HEK293T (cell line): ENCODE measurements around the gene C2.

Experiments used
- CTCF ChIA-PET: fragments of 350-600 bp; formaldehyde crosslinking; extraction: SDS; loops from one replicate; lab custom pipeline; 2021; ENCODE audit warnings: antibody characterized with exemption, inconsistent platforms; lab: Yijun Ruan, JAX
- POLR2A ChIA-PET: fragments of 350-600 bp; formaldehyde crosslinking; extraction: SDS; loops from one replicate; lab custom pipeline; 2020; ENCODE audit warnings: antibody characterized with exemption, inconsistent platforms; lab: Yijun Ruan, JAX
- DNase-seq: peaks from one replicate; pipeline ENCODE4 v3.0.0; 2012; ENCODE audit warnings: mixed read lengths; ENCODE audit errors: extremely low spot score
- ARNT ChIP-seq: fragments of 450-650 bp; IDR thresholded peaks from 2 replicates; pipeline ENCODE4 v1.6.1; 2017; ENCODE audit warnings: mild to moderate bottlenecking
- BHLHE40 ChIP-seq: fragments of 450-650 bp; IDR thresholded peaks from 2 replicates; pipeline ENCODE4 v1.6.1; 2016; ENCODE audit warnings: mild to moderate bottlenecking, moderate library complexity, borderline replicate concordance
- CTBP1 ChIP-seq: fragments of 450-650 bp; IDR thresholded peaks from 2 replicates; pipeline ENCODE4 v1.6.1; 2016; ENCODE audit warnings: borderline replicate concordance
- ELF4 ChIP-seq: fragments of 450-650 bp; IDR thresholded peaks from 2 replicates; pipeline ENCODE4 v1.6.1; 2017; ENCODE audit warnings: antibody characterized with exemption
- FOXA1 ChIP-seq: fragments of 450-650 bp; IDR thresholded peaks from 2 replicates; pipeline ENCODE4 v1.6.1; 2016; ENCODE audit warnings: mild to moderate bottlenecking
- FOXK2 ChIP-seq: fragments of 450-650 bp; IDR thresholded peaks from 2 replicates; pipeline ENCODE4 v1.6.1; 2016; ENCODE audit warnings: mild to moderate bottlenecking
- FOXM1 ChIP-seq: fragments of 450-650 bp; IDR thresholded peaks from 2 replicates; pipeline ENCODE4 v1.6.1; 2017; ENCODE audit warnings: mild to moderate bottlenecking, borderline replicate concordance
- HDGF ChIP-seq: fragments of 450-650 bp; IDR thresholded peaks from 2 replicates; pipeline ENCODE4 v1.6.1; 2017; ENCODE audit warnings: antibody characterized with exemption, borderline replicate concordance
- L3MBTL2 ChIP-seq: fragments of 450-650 bp; conservative IDR thresholded peaks from 2 replicates; pipeline ENCODE4 v1.6.1; 2016; ENCODE audit warnings: mild to moderate bottlenecking
- LEF1 ChIP-seq: fragments of 450-650 bp; IDR thresholded peaks from 2 replicates; pipeline ENCODE4 v1.6.1; 2017; ENCODE audit warnings: mild to moderate bottlenecking, borderline replicate concordance
- NFRKB ChIP-seq: fragments of 450-650 bp; IDR thresholded peaks from 2 replicates; pipeline ENCODE4 v1.6.1; 2016; ENCODE audit warnings: mild to moderate bottlenecking, moderate library complexity
- PKNOX1 ChIP-seq: fragments of 450-650 bp; IDR thresholded peaks from 2 replicates; pipeline ENCODE4 v1.6.1; 2016
- SP1 ChIP-seq: fragments of 450-650 bp; IDR thresholded peaks from 2 replicates; pipeline ENCODE4 v1.6.1; 2017
- SUZ12 ChIP-seq: fragments of 450-650 bp; IDR thresholded peaks from 2 replicates; pipeline ENCODE4 v1.6.1; 2016; ENCODE audit warnings: mild to moderate bottlenecking
- TARDBP ChIP-seq: fragments of 450-650 bp; IDR thresholded peaks from 2 replicates; pipeline ENCODE4 v1.6.1; 2016
- ZNF384 ChIP-seq: fragments of 450-650 bp; IDR thresholded peaks from 2 replicates; pipeline ENCODE4 v1.6.1; 2016

C2 gene

GRCh38 chr6:31947864-31948263 is 20.3 kb downstream of the C2 start:
- CTCF ChIA-PET: interaction anchor here (0.6 kb wide), 1 partner anchor 11 kb away, joined by 3 read pairs; no protein-coding TSS in a partner anchor

GRCh38 chr6:31948306-31948705 is 20.8 kb downstream of the C2 start:
- DNase-seq: no peak
- no peak for TF ChIP-seq TARDBP
- TF ChIP-seq CTBP1: no peak
- TF ChIP-seq NFRKB: no peak
- no peak for TF ChIP-seq PKNOX1
- no peak for TF ChIP-seq ARNT
- no peak for TF ChIP-seq FOXM1
- no peak for TF ChIP-seq L3MBTL2
- no peak for TF ChIP-seq FOXK2
- TF ChIP-seq LEF1: no peak
- ChIA-PET POLR2A (interaction anchor here (1.1 to 3.2 kb wide), 2 partner anchors 8 to 10 kb away, joined by 3 to 11 read pairs; no protein-coding TSS in a partner anchor), CTCF (interaction anchor here (0.6 kb wide), 1 partner anchor 11 kb away, joined by 3 read pairs; no protein-coding TSS in a partner anchor)

More at GRCh38 chr6:31947864-31948263, 20.3 kb downstream of the C2 start:
- TF ChIP-seq ARNT (no peak), NFRKB (no peak), FOXK2 (no peak), ZNF384 (no peak), LEF1 (no peak), CTBP1 (no peak), FOXM1 (no peak), FOXA1 (no peak), HDGF (no peak), TARDBP (no peak), BHLHE40 (no peak), L3MBTL2 (no peak), PKNOX1 (no peak), ELF4 (no peak), SUZ12 (no peak), SP1 (no peak)
- POLR2A ChIA-PET: interaction anchor here (3.2 kb wide), 1 partner anchor 8 kb away, joined by 11 read pairs; no protein-coding TSS in a partner anchor
- DNase-seq: no peak

GRCh38 chr6:31948753-31949413 is 21.4 kb downstream of the C2 start:
- ChIA-PET POLR2A (interaction anchor here (0.8 to 3.2 kb wide), 4 partner anchors 9 to 402 kb away, joined by 3 to 11 read pairs (median 3); partner anchors contain the start of gene NFKBIL1), CTCF (no interaction called here)
- TF ChIP-seq ELF4 (no peak), FOXM1 (no peak), LEF1 (no peak), PKNOX1 (no peak), FOXK2 (no peak), SUZ12 (no peak), ZNF384 (no peak), BHLHE40 (no peak), ARNT (no peak), L3MBTL2 (no peak), NFRKB (no peak), SP1 (no peak), FOXA1 (no peak)
- no peak for DNase-seq

GRCh38 chr6:31949926-31950548 is 22.5 kb downstream of the C2 start:
- ChIA-PET CTCF (no interaction called here), POLR2A (interaction anchor here (0.8 to 3.2 kb wide), 5 partner anchors 9 to 403 kb away, joined by 3 to 16 read pairs (median 3); partner anchors contain the start of genes NELFE, NFKBIL1, SKIC2 and VARS1)
- DNase-seq: no peak
- TF ChIP-seq FOXK2: no peak
- no peak for TF ChIP-seq TARDBP
- no peak for TF ChIP-seq NFRKB
- no peak for TF ChIP-seq ARNT
- TF ChIP-seq SP1: no peak
- no peak for TF ChIP-seq ELF4
- TF ChIP-seq SUZ12: no peak
- no peak for TF ChIP-seq LEF1

- ChIA-PET POLR2A (interaction anchor here (0.8 to 2.8 kb wide), 8 partner anchors 10 to 137 kb away, joined by 3 to 18 read pairs (median 6); partner anchors contain the start of genes DXO, EHMT2, HSPA1A and HSPA1L), CTCF (interaction anchor here (0.6 to 1.5 kb wide), 16 partner anchors 12 to 356 kb away, joined by 3 to 10 read pairs (median 4); no protein-coding TSS in a partner anchor)
- TF ChIP-seq NFRKB: no peak
- no peak for TF ChIP-seq TARDBP
- TF ChIP-seq LEF1: no peak
- no peak for TF ChIP-seq FOXK2
- no peak for TF ChIP-seq SUZ12
- no peak for TF ChIP-seq FOXM1
- TF ChIP-seq BHLHE40: no peak
- TF ChIP-seq ELF4: no peak
- peak; percentile 57 for DNase-seq
These were observed 24.8 kb downstream of the C2 start for GRCh38 chr6:31952140-31952805.

- no peak for DNase-seq
- ChIA-PET CTCF (interaction anchor here (0.6 to 1.5 kb wide), 9 partner anchors 13 to 114 kb away, joined by 3 to 10 read pairs (median 3); no protein-coding TSS in a partner anchor), POLR2A (interaction anchor here (0.8 to 2.8 kb wide), 7 partner anchors 10 to 138 kb away, joined by 3 to 18 read pairs (median 6); partner anchors contain the start of genes DXO, EHMT2, HSPA1A and HSPA1L)
- TF ChIP-seq SUZ12 (no peak), CTBP1 (no peak), ARNT (no peak), ZNF384 (no peak), PKNOX1 (no peak), HDGF (no peak), SP1 (no peak), TARDBP (no peak), NFRKB (no peak), LEF1 (no peak), ELF4 (no peak)
These were observed 25.4 kb downstream of the C2 start for GRCh38 chr6:31952890-31953289.
